Nephron (organoid): Measurements from ENCODE around the gene AIRE.
"Not testable (repeated sequence)": the region's sequence is repeated elsewhere in the genome, so short reads cannot be mapped to it uniquely, and the experiment has no call there.

Source experiments
- H3K27ac Mint-ChIP-seq, 3 experiments: 2 replicates each; pipeline ENCODE4 v1.8.0; 2020; ENCODE audit warnings: mixed read lengths in 3 of 3, mild to moderate bottlenecking in 2 of 3, moderate library complexity in 1 of 3
- H3K27me3 Mint-ChIP-seq: 2 replicates; pipeline ENCODE4 v1.8.0; 2021; ENCODE audit warnings: low read depth, mild to moderate bottlenecking, moderate library complexity, mixed read lengths
- H3K36me3 Mint-ChIP-seq: 2 replicates; pipeline ENCODE4 v1.8.0; 2020; ENCODE audit warnings: low read depth, mixed read lengths
- H3K4me1 Mint-ChIP-seq: 2 replicates; pipeline ENCODE4 v1.8.0; 2020; ENCODE audit warnings: mixed read lengths
- H3K4me3 Mint-ChIP-seq, 3 experiments: 2 replicates each; pipeline ENCODE4 v1.8.0; 2020; ENCODE audit warnings: mild to moderate bottlenecking in 3 of 3, mixed read lengths in 3 of 3, moderate library complexity in 2 of 3
- H3K9me3 Mint-ChIP-seq: 2 replicates; pipeline ENCODE4 v1.8.0; 2020; ENCODE audit warnings: mixed read lengths
- TF ChIP-seq, protein P1 (sequence below), 3 experiments: fragments of 200-600 bp; sonication (generic); IDR thresholded peaks; one replicate each; pipeline ENCODE4 v1.5.0; 2021; ENCODE audit warnings: antibody characterized with exemption in 3 of 3; ENCODE audit not compliant: unreplicated experiment in 3 of 3

AIRE gene

DNA sequence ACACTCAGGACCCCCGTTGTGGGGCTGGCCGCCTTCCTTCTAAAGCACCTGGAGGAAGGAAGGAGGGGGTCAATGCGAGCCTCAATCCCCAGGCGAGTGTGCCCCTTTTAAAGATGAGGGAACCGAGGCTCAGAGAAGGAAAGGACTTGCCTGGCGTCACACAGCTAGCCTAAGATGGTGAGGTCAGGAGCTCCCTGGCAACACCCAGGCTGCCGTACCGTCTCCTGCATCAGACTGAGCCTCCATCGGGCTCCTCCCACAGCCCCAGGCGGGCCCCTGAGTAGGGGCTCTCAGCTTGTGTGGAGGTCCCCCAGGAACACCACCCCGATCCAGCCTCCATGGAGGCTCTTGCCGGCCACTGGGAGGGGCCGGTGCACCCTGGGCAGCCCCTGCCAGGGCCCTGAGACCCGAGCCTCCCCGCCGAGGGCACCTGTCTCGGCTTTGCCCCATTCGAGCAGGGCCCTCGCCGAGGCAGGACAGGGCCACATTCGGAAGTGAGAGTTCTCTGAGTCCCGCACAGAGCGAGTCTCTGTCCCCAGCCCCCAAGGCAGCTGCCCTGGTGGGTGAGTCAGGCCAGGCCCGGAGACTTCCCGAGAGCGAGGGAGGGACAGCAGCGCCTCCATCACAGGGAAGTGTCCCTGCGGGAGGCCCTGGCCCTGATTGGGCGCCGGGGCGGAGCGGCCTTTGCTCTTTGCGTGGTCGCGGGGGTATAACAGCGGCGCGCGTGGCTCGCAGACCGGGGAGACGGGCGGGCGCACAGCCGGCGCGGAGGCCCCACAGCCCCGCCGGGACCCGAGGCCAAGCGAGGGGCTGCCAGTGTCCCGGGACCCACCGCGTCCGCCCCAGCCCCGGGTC, at the start of gene AIRE:
Gene AIRE, plus strand, starts transcription at position 739 of the 855 bp plus-strand sequence. CDS start 131 bp downstream, outside the sequence.
- Mint-ChIP-seq H3K27ac (no peak within 1 kb of the TSS), H3K9me3 (no peaks in the 10 kb centered on the region)
- TF ChIP-seq, protein P1, sequence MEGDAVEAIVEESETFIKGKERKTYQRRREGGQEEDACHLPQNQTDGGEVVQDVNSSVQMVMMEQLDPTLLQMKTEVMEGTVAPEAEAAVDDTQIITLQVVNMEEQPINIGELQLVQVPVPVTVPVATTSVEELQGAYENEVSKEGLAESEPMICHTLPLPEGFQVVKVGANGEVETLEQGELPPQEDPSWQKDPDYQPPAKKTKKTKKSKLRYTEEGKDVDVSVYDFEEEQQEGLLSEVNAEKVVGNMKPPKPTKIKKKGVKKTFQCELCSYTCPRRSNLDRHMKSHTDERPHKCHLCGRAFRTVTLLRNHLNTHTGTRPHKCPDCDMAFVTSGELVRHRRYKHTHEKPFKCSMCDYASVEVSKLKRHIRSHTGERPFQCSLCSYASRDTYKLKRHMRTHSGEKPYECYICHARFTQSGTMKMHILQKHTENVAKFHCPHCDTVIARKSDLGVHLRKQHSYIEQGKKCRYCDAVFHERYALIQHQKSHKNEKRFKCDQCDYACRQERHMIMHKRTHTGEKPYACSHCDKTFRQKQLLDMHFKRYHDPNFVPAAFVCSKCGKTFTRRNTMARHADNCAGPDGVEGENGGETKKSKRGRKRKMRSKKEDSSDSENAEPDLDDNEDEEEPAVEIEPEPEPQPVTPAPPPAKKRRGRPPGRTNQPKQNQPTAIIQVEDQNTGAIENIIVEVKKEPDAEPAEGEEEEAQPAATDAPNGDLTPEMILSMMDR (IDR thresholded peaks at IDR 0.05; ENCODE audit: unreplicated experiment in 3 of 3), result no peak

DNA sequence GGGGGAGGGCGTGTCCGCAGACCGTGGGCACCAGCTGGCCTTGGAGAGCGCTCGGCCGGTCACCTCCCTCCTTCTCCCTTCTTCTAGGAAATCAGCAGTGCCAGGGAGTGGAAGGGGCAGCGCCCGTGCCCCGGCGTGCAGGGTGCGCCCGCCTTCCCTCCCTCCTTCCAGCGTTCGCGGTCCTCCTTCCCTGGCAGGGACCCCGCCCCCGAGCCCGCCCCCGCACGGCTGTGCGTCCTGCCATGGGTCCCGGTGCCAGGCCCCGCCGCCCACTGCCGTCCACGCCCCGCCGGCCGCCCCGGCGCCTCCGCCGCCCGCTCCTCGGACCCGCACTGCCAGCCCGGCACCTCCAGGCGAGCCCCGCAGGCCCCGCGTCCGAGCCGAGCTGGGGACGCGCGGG, 45.3 kb upstream of the AIRE start:
- not testable (repeated sequence) for H3K27ac Mint-ChIP-seq, H3K36me3 Mint-ChIP-seq, H3K27me3 Mint-ChIP-seq, H3K4me1 Mint-ChIP-seq, H3K4me3 Mint-ChIP-seq, H3K9me3 Mint-ChIP-seq

More for the DNA sequence above, at the start of gene AIRE:
- peaks cover 14% of the 10 kb centered on the region for H3K4me1 Mint-ChIP-seq
- H3K27me3 Mint-ChIP-seq, result peaks cover 47% of the 10 kb centered on the region
- no peak within 1 kb of the TSS for H3K4me3 Mint-ChIP-seq
- no peaks in the 10 kb centered on the region for H3K36me3 Mint-ChIP-seq

DNA sequence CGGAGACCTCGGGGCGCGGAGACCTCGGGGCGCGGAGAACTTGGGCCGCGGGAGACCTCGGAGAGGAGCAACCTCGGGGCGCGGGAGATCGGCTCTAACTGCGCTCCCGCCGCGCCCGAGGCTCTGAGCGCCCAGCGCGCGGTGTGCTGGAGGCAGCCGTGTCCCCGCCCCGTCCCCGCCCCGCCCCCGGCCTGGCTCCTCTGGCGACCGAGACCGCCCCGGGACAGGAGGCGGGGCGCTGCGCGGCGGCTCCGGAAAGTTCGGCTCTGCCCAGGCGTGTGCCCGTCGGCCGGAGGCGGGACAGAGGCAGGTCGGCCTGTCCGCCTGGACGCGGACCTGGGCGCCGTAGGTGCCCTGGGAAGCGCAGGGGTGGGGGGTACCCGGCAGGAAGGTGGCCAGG, 44.8 kb upstream of the AIRE start, which contains the start of gene ICOSLG:
Gene ICOSLG, minus strand, starts transcription at position 102 of the 400 bp plus-strand sequence. CDS start 126 bp downstream, outside the sequence.
- not testable (repeated sequence) for H3K27ac Mint-ChIP-seq, H3K36me3 Mint-ChIP-seq, H3K27me3 Mint-ChIP-seq, H3K4me3 Mint-ChIP-seq, H3K4me1 Mint-ChIP-seq, H3K9me3 Mint-ChIP-seq

DNA sequence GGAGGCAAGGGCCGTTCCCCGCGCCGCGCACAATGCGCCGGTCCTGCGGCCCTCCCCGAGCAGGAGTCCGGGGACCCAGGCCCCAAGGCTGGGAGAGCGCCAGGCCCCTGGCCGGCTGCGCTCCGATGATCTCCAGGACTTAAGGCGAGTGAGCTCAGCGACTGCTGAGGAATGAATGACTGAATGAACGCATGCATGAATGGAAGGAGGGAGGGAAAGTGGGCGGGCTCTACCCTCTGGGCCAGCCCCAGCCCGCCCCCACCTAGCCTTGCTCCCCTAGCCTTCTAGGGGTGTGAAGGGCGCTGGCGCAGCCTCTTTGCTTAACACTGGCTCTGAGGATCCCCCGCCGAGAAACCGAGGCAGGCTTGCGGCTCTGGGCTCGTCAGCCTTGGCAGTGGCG, 44.4 kb upstream of the AIRE start:
- not testable (repeated sequence) for H3K27ac Mint-ChIP-seq, H3K4me3 Mint-ChIP-seq, H3K4me1 Mint-ChIP-seq, H3K36me3 Mint-ChIP-seq, H3K9me3 Mint-ChIP-seq, H3K27me3 Mint-ChIP-seq

DNA sequence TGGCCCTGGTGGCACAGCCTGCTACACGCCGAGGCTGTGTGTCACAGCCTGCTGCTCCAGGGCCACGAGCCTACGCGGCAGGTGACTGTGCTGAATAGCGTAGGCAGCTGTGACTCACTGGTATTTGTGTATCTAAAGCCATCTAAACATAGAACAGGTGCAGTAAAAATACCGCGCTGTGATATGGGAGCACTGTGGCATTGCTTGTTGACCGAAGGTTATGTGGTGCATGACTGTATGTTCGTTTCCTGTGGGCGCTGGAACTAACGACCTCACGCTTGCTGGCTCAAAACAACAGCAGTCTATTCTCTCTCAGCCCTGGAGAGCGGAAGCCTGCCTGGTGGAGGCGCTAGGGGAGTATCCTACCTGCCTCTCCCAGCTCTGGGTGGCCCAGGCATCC, 41.7 kb upstream of the AIRE start:
- H3K4me1 Mint-ChIP-seq, H3K36me3 Mint-ChIP-seq, H3K27me3 Mint-ChIP-seq, H3K9me3 Mint-ChIP-seq, H3K27ac Mint-ChIP-seq, H3K4me3 Mint-ChIP-seq: not testable (repeated sequence)

DNA sequence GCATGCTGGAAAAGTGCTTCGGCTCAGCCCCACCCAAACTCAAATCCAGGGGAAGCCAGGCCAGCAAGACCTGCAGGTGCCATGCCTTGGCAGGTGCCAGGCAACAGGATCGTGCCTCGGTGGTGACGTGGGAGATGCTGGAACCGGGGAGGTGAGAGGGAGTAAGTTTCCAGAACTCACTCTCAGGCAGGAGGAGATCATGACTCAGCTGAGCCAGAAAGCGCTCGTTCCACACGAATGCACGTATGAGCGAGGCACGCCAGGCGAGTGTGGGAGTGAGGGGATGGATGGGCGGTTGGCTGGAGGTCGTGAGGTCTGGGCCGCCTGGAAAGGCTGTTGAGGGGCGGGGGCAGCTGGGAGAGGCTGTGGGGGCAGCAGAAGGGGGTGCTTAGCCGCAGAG, 37.8 kb upstream of the AIRE start:
- not testable (repeated sequence) for H3K27ac Mint-ChIP-seq, H3K4me1 Mint-ChIP-seq, H3K9me3 Mint-ChIP-seq, H3K36me3 Mint-ChIP-seq, H3K27me3 Mint-ChIP-seq, H3K4me3 Mint-ChIP-seq

DNA sequence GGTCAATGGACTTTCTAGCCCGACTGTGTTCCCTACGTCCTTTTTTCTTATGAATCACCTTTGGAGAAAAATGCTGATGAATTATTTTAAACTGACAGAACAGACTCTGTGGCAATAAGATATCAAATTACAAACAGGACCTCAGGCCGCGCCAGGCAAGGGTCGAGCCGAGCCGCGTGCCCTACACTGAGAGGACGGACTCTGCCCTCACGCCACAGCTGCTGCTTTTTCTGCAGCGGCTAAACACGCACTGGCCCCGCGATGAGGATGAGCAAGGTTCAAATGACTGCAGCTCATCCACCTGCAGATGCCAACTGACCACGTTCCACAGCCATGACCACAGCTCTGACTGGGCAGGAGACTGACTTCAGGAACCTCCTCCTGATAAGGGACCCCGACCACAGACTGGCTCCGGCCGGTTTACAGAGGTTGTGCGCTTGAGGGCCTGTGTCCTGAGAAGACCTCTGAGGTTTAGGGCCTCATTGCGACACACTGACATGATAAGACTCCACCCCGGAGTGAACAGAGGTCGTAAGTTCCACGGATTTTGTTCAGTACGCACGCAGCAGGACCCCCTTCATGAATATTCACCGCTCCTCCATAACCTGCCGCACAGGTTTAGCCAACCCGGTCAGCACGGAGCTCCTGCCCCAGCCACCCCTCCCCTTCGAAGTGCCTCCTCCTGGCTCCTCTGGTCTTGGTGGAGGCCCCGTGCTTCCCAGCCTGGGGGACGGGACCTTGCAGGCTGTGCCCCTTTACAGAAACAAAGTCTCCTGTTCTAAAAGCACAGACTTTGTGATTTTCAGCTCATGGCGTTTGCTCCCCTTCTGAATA, 36.3 kb upstream of the AIRE start:
- H3K9me3 Mint-ChIP-seq, H3K27ac Mint-ChIP-seq, H3K4me1 Mint-ChIP-seq, H3K4me3 Mint-ChIP-seq, H3K27me3 Mint-ChIP-seq, H3K36me3 Mint-ChIP-seq: not testable (repeated sequence)

DNA sequence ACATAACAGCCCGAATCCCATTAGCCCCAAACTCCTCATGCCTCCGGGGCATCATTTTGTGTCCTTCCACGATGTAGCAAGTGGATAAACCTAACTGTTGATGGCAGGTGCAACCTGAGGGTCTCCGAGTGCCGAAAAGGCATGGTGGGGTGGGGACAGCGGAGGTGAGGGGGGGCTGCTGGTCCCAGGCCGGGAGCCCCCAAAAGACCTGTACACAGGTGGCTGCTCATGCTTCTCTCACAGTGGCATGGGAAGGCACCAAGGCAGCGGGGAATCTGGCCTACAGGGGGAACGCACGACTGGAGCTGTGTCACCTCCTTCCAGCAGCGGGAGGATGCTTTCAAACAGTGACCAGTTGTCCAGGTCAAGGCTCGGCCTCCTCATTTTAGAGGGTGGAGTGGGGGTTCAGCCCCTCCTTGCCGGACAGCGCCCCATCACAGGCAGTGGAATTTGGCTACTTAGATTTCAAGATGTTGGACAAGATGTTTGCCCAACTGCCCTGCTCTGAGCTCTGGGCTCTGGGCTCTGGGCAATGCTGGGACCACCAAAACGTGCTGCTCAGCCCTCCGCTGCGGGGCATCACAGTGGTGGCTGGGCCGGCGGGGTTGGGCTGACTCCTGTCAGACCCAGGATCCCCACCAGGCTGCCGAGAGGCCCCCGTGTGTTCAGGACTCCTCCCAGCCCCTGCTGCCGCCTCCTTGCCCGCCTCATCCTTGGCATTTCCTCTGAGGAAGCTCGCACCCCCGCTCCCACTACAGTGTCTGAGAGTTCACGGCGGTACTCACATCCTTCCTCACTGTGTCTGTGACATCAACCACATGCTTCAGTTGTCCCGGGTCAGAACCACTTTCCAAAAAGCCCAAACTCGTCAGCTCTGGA, 31.6 kb upstream of the AIRE start:
- Mint-ChIP-seq H3K27ac (no peak overlapping the region), H3K4me3 (no peak overlapping the region), H3K27me3 (peaks cover 11% of the 10 kb centered on the region), H3K4me1 (no peaks in the 10 kb centered on the region), H3K36me3 (no peaks in the 10 kb centered on the region), H3K9me3 (no peaks in the 10 kb centered on the region)
- TF ChIP-seq, protein P1 (IDR thresholded peaks at IDR 0.05; ENCODE audit: unreplicated experiment in 3 of 3), result no peak
